ENCODE measurements around the gene QARS1. TPM values are rescaled to one million over a fixed set of nuclear protein-coding genes. Genes with fewer than 3 reads are reported as not detected.

QARS1 gene
- total and polyA plus RNA-seq, 11 donors, result 145 to 221 (median 194) TPM

- TF ChIP-seq POLR2A (IDR thresholded peaks at IDR 0.05), result no peak
- no peak for TF ChIP-seq CTCF (IDR thresholded peaks at IDR 0.05)
- WGBS, 4 donors, result 88 to 96% (median 93%) methylated on average over 13 of the region's 13 CpGs
- H3K4me3 ChIP-seq, result no peak overlapping the region
- ATAC-seq, result no peak
- peaks cover 0 to 89% (median 79%) of the 10 kb centered on the region in 9 donors for H3K36me3 ChIP-seq
- no peaks in the 10 kb centered on the region for H3K27me3 ChIP-seq
- intact Hi-C loops (cut with DNase I), result no loop called here
- H3K4me1 ChIP-seq, result peaks cover 0 to 9% (median 0%) of the 10 kb centered on the region in 12 donors
- H3K27ac ChIP-seq, result no peak overlapping the region
- DNase-seq, result no peak
- H3K9me3 ChIP-seq, result no peaks in the 10 kb centered on the region
Observed at GRCh38 chr3:49076116-49076515, 28.4 kb downstream of the QARS1 start.

- 71 to 90% (median 78%) methylated on average over 7 of the region's 7 CpGs for WGBS, 4 donors
- TF ChIP-seq CTCF (IDR thresholded peaks at IDR 0.05) (no peak), POLR2A (IDR thresholded peaks at IDR 0.05) (no peak)
- Histone ChIP-seq H3K9me3 (no peaks in the 10 kb centered on the region), H3K4me1 (no peaks in the 10 kb centered on the region), H3K36me3 (peaks cover 3 to 94% (median 76%) of the 10 kb centered on the region in 9 donors), H3K4me3 (no peak overlapping the region), H3K27me3 (no peaks in the 10 kb centered on the region), H3K27ac (no peak overlapping the region)
- DNase-seq, result no peak
- no peak for ATAC-seq
- intact Hi-C loops (cut with DNase I), result no loop called here
Observed at GRCh38 chr3:49058011-49058410, 46.5 kb downstream of the QARS1 start.

- H3K36me3 ChIP-seq, result peaks cover 3 to 94% (median 76%) of the 10 kb centered on the region in 9 donors
- intact Hi-C loops (cut with DNase I), result no loop called here
- no peak overlapping the region for H3K27ac ChIP-seq
- WGBS, 4 donors, result 91 to 95% (median 95%) methylated on average over 5 to 10 of the region's 10 CpGs
- ATAC-seq (peak in 2 of 4 donors; percentile 24 to 30), DNase-seq (no peak)
- H3K4me3 ChIP-seq, result no peak overlapping the region
- no peaks in the 10 kb centered on the region for H3K4me1 ChIP-seq
- no peaks in the 10 kb centered on the region for H3K27me3 ChIP-seq
- H3K9me3 ChIP-seq, result no peaks in the 10 kb centered on the region
- no peak for TF ChIP-seq POLR2A (IDR thresholded peaks at IDR 0.05)
- no peak for TF ChIP-seq CTCF (IDR thresholded peaks at IDR 0.05)
Observed at GRCh38 chr3:49057268-49057667, 47.3 kb downstream of the QARS1 start.

- peaks cover 3 to 77% (median 67%) of the 10 kb centered on the region in 9 donors for H3K36me3 ChIP-seq
- no peaks in the 10 kb centered on the region for H3K27me3 ChIP-seq
- no peak overlapping the region for H3K4me3 ChIP-seq
- intact Hi-C loops (cut with DNase I), result no loop called here
- TF ChIP-seq POLR2A (IDR thresholded peaks at IDR 0.05) (no peak), CTCF (IDR thresholded peaks at IDR 0.05) (no peak)
- H3K4me1 ChIP-seq, result no peaks in the 10 kb centered on the region
- H3K27ac ChIP-seq, result no peak overlapping the region
- 85 to 100% (median 97%) methylated on average over 2 of the region's 2 CpGs for WGBS, 4 donors
- no peak for ATAC-seq
- H3K9me3 ChIP-seq, result no peaks in the 10 kb centered on the region
- DNase-seq, result no peak
Observed at GRCh38 chr3:49054344-49054862, 50.2 kb downstream of the QARS1 start.

Measured in heart left ventricle (tissue), 16 donors.